ENCODE results near the gene PRUNE2.

Gene PRUNE2

DNA sequence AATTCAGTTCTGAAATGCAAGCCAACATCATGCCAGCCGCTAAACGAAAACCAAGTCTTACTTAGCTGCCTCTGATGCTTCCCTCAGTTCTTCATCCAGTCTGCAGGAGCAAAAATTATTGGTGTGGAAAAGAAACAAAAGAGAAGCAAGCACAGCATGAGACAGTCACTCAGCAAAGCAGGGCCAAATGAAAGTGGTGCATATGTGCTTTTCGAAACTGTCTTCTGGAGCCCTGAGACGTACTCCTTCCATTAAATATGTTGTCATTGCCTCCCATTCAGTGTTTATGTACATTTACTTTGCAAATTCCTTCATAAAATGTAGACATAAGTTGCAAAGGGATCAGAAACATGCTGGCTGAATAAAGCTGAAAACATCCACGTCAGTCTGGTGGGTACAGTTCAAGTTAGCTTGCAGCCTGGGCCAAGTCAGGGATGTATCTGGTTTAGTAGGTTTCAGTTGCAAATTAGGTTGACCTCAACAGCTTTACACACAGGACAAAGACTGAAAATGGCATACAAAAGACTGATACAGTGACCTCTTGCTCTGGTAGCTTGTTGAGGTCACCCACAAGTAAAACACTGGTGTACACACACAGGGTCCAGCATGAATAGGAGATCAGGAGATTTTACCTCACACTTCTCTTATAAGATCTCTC lies 281.4 kb downstream of the PRUNE2 start:
- TF ChIP-seq, protein P1, sequence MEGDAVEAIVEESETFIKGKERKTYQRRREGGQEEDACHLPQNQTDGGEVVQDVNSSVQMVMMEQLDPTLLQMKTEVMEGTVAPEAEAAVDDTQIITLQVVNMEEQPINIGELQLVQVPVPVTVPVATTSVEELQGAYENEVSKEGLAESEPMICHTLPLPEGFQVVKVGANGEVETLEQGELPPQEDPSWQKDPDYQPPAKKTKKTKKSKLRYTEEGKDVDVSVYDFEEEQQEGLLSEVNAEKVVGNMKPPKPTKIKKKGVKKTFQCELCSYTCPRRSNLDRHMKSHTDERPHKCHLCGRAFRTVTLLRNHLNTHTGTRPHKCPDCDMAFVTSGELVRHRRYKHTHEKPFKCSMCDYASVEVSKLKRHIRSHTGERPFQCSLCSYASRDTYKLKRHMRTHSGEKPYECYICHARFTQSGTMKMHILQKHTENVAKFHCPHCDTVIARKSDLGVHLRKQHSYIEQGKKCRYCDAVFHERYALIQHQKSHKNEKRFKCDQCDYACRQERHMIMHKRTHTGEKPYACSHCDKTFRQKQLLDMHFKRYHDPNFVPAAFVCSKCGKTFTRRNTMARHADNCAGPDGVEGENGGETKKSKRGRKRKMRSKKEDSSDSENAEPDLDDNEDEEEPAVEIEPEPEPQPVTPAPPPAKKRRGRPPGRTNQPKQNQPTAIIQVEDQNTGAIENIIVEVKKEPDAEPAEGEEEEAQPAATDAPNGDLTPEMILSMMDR (IDR thresholded peaks at IDR 0.05; ENCODE audit: control extremely low read depth, extremely low read depth, low read depth, missing control alignments) = no peak
- CTCF ChIA-PET = interaction anchor here (1.2 to 1.5 kb wide), 2 partner anchors 16 to 26 kb away, joined by 3 to 4 read pairs; no protein-coding TSS in a partner anchor
- POLR2A ChIA-PET = no interaction called here
- DNase-seq (ENCODE audit: extremely low spot score) = peak; percentile 25

DNA sequence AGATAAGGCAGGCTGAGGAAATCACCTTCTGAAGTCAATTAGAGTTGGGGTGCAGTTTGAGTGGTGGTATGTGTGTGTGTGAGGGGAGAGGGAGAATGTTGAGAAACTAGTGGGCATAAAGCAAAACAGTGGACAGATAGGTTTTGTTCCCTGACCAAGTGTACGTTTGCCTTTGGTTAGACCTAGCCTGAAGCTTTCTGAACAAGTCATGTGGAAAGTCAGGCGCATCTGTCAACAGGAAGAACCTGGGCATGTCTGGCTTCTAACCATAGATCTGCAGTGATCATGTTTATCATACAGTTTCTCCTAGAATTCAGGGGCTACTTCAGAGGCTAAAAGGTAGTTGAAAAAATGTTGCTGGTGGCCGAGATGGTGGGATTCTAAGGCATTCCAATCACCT lies 284.9 kb downstream of the PRUNE2 start:
- DNase-seq (ENCODE audit: extremely low spot score) = no peak
- POLR2A ChIA-PET = no interaction called here
- TF ChIP-seq, protein P1 (IDR thresholded peaks at IDR 0.05; ENCODE audit: control extremely low read depth, extremely low read depth, low read depth, missing control alignments) = no peak
- CTCF ChIA-PET = interaction anchor here (1.1 to 2.6 kb wide), 4 partner anchors 9 to 42 kb away, joined by 3 to 8 read pairs (median 4); no protein-coding TSS in a partner anchor

DNA sequence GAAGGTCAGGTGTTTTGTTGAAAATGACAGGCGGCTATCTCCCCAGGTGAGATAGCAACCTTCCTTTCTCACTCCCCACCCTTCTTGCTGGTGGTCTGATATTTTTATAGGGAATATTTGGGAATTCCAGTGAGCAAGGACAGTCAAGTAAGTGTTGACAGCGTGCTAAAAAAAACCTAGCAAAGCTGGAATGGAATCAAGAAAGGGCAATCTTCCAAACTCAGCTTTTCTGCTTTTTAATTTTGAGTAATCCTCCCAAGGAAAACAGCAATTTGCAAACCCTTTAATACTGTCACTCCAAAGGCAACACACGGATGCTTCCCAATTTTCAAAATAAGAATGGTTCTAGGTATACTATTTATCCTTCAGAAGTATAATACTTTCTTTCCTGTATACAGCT lies 285.3 kb downstream of the PRUNE2 start:
- DNase-seq (ENCODE audit: extremely low spot score) = no peak
- TF ChIP-seq, protein P1 (IDR thresholded peaks at IDR 0.05; ENCODE audit: control extremely low read depth, extremely low read depth, low read depth, missing control alignments) = no peak
- POLR2A ChIA-PET = no interaction called here
- CTCF ChIA-PET = interaction anchor here (1.2 to 3.0 kb wide), 4 partner anchors 9 to 23 kb away, joined by 3 to 10 read pairs (median 8); no protein-coding TSS in a partner anchor

DNA sequence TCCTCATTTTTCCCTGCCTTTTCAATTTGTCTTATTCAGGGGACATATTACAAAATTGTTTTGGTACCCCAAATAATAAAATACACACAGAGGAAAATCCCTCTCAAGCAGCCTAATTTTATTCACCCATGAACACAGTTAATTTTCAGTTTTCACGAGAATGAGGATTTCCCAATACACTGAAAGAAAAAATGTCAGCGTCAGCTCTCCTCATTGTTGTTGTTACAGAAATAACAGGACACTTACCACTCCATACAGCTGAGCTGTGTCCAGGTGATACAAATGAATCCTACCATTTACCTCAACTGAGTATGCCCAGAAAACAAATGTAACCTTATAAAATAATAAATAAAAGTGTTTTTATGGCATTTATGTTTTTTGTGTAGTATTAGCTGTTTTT lies 286.3 kb downstream of the PRUNE2 start:
- POLR2A ChIA-PET = no interaction called here
- DNase-seq (ENCODE audit: extremely low spot score) = no peak
- TF ChIP-seq, protein P1 (IDR thresholded peaks at IDR 0.05; ENCODE audit: control extremely low read depth, extremely low read depth, low read depth, missing control alignments) = no peak
- CTCF ChIA-PET = interaction anchor here (1.1 to 3.0 kb wide), 4 partner anchors 8 to 24 kb away, joined by 3 to 10 read pairs (median 8); no protein-coding TSS in a partner anchor

DNA sequence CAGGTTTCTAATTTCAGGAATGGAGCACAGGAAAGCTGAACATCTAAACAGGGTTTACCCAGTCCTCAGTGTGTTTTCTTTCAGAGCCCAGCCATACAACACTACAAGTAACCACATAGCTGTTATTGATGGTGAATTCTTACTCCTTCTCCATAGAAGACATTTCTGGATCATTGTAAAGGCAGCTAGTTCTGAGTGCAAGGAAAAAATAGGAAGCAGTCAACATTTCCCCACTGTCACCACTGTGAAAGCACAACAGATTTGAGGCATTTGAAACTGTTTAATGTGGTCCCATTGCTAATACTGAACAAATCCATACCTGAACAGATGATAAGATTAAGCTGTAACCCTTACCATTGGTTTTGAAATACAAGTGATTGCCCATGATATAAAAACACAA lies 286.7 kb downstream of the PRUNE2 start:
- no peak for DNase-seq (ENCODE audit: extremely low spot score)
- ChIA-PET POLR2A (no interaction called here), CTCF (interaction anchor here (1.0 to 3.0 kb wide), 5 partner anchors 9 to 32 kb away, joined by 3 to 10 read pairs (median 3); no protein-coding TSS in a partner anchor)
- TF ChIP-seq, protein P1 (IDR thresholded peaks at IDR 0.05; ENCODE audit: control extremely low read depth, extremely low read depth, low read depth, missing control alignments) = no peak

DNA sequence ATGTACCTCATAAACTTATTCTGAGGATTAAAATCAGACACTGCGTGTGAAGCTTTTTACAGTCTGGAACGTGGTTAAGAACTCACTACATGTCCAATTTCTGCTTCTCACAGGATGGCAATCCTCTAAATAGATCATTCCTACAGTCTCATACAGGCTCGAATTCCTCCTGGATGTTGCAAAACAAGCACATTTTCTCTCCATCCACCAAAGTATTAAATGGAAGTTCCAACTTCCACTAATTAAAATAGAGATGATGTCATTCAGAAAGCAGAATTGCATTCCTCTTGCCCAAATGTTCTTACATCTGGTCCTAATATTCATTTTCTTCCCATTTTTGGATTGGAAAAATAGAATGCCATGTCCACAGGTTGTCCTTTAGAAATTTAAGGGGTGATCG lies 287.2 kb downstream of the PRUNE2 start:
- ChIA-PET POLR2A (no interaction called here), CTCF (interaction anchor here (0.8 to 3.0 kb wide), 7 partner anchors 9 to 32 kb away, joined by 3 to 10 read pairs (median 3); no protein-coding TSS in a partner anchor)
- TF ChIP-seq, protein P1 (IDR thresholded peaks at IDR 0.05; ENCODE audit: control extremely low read depth, extremely low read depth, low read depth, missing control alignments) = no peak
- no peak for DNase-seq (ENCODE audit: extremely low spot score)

Data from GM10248 (cell line).